HG03175 (cell line): ENCODE data around the gene APBB1.

ENCODE experiments used
- ATAC-seq: cut with Tn5 transposase; IDR thresholded peaks from one replicate; pipeline ENCODE4 v1.9.1; 2021; ENCODE audit warnings: mild to moderate bottlenecking, moderate library complexity; ENCODE audit not compliant: unreplicated experiment

APBB1 gene

GRCh38 chr11:6353367-6353987 is 65.4 kb downstream of the APBB1 start:
- ATAC-seq = peak; percentile 89

GRCh38 chr11:6351782-6352382 is 67.0 kb downstream of the APBB1 start:
- ATAC-seq = no peak

GRCh38 chr11:6350486-6350885 is 68.4 kb downstream of the APBB1 start:
- ATAC-seq = no peak

GRCh38 chr11:6350043-6350442 is 68.9 kb downstream of the APBB1 start:
- no peak for ATAC-seq

- no peak for ATAC-seq
These were observed 73.5 kb downstream of the APBB1 start for GRCh38 chr11:6345366-6345765.
